Astrocyte (in vitro differentiated cells and primary cell): ENCODE measurements around the gene GLRB. TPM values are rescaled to one million over a fixed set of nuclear protein-coding genes. Genes with fewer than 3 reads are reported as not detected.
A peak's percentile ranks its signal among the peaks of the same experiment; 100 is the strongest.

Experiments
- DNase-seq: peaks from one replicate; pipeline ENCODE4 v3.0.0-alpha.2; 2010; ENCODE audit warnings: low read depth
- FAIRE-seq: peaks from 2 replicates; lab custom pipeline; 2011; peaks lifted over from hg19 to GRCh38; lab: Jason Lieb, UNC
- H2AFZ ChIP-seq: 2 replicates; pipeline ENCODE4 v1.6.0; 2012; ENCODE audit warnings: low read depth, low read length, inconsistent platforms
- H3K27ac ChIP-seq: 2 replicates; pipeline ENCODE4 v1.5.1; 2011; ENCODE audit warnings: low read depth, low read length, inconsistent platforms
- H3K27me3 ChIP-seq: 2 replicates; pipeline ENCODE4 v1.6.0; 2011; ENCODE audit warnings: low read length, inconsistent platforms; ENCODE audit not compliant: insufficient read depth
- H3K36me3 ChIP-seq: 2 replicates; pipeline ENCODE4 v1.5.1; 2011; ENCODE audit warnings: low read length, inconsistent platforms; ENCODE audit not compliant: insufficient read depth
- H3K4me1 ChIP-seq: 2 replicates; pipeline ENCODE4 v1.5.1; 2011; ENCODE audit warnings: low read length, inconsistent platforms; ENCODE audit not compliant: insufficient read depth
- H3K4me2 ChIP-seq: 2 replicates; pipeline ENCODE4 v1.6.0; 2012; ENCODE audit warnings: low read length, inconsistent platforms
- H3K4me3 ChIP-seq: 2 replicates; pipeline ENCODE4 v1.5.1; 2011; ENCODE audit warnings: low read depth, mild to moderate bottlenecking, low read length, inconsistent platforms; ENCODE audit not compliant: insufficient read depth
- H3K79me2 ChIP-seq: 2 replicates; pipeline ENCODE4 v1.6.0; 2012; ENCODE audit warnings: mild to moderate bottlenecking, low read length, inconsistent platforms; ENCODE audit not compliant: insufficient read depth
- H3K9ac ChIP-seq: 2 replicates; pipeline ENCODE4 v1.6.0; 2012; ENCODE audit warnings: mild to moderate bottlenecking, low read length, inconsistent platforms
- H3K9me3 ChIP-seq: 2 replicates; pipeline ENCODE4 v1.5.1; 2012; ENCODE audit warnings: low read depth, mild to moderate bottlenecking, low read length, inconsistent platforms; ENCODE audit not compliant: insufficient read depth
- H4K20me1 ChIP-seq: 2 replicates; pipeline ENCODE4 v1.6.0; 2012; ENCODE audit warnings: low read length, inconsistent platforms; ENCODE audit not compliant: insufficient read depth
- H3K27ac Mint-ChIP-seq: one replicate; pipeline ENCODE4 v1.8.0; 2021; ENCODE audit warnings: mild to moderate bottlenecking, mixed read lengths; ENCODE audit not compliant: unreplicated experiment
- H3K27me3 Mint-ChIP-seq: one replicate; pipeline ENCODE4 v1.8.0; 2021; ENCODE audit warnings: low read depth, mixed read lengths; ENCODE audit not compliant: unreplicated experiment
- H3K36me3 Mint-ChIP-seq: one replicate; pipeline ENCODE4 v1.8.0; 2021; ENCODE audit warnings: low read depth, mixed read lengths; ENCODE audit not compliant: unreplicated experiment
- H3K4me1 Mint-ChIP-seq: one replicate; pipeline ENCODE4 v1.8.0; 2021; ENCODE audit warnings: low read depth, mixed read lengths; ENCODE audit not compliant: unreplicated experiment
- H3K4me3 Mint-ChIP-seq: one replicate; pipeline ENCODE4 v1.8.0; 2021; ENCODE audit warnings: mild to moderate bottlenecking, moderate library complexity, mixed read lengths; ENCODE audit not compliant: unreplicated experiment
- H3K9me3 Mint-ChIP-seq: one replicate; pipeline ENCODE4 v1.8.0; 2021; ENCODE audit warnings: mild to moderate bottlenecking, mixed read lengths; ENCODE audit not compliant: unreplicated experiment
- CTCF ChIP-seq: IDR thresholded peaks from 2 replicates; pipeline ENCODE4 v1.5.1; 2011; ENCODE audit warnings: low read depth, mild to moderate bottlenecking, inconsistent platforms, low read length, moderate library complexity; ENCODE audit not compliant: insufficient read depth
- EZH2 ChIP-seq: IDR thresholded peaks from 2 replicates; pipeline ENCODE4 v1.6.1; 2012; ENCODE audit warnings: mild to moderate bottlenecking, low read length, inconsistent platforms; ENCODE audit not compliant: insufficient read depth
- total RNA-seq: library from RNA; stranded (reverse); gene quantifications from 2 replicates; pipeline ENCODE4 v1.2.1, GENCODE V29; 2021

GLRB gene
- total RNA-seq, 1 donor from 2014 or later: 5.7 TPM

- FAIRE-seq (peak; percentile 17), DNase-seq (peak; percentile 47)
- Histone ChIP-seq H3K27ac (no peak overlapping the region), H3K27me3 (no peaks in the 10 kb centered on the region), H3K36me3 (no peaks in the 10 kb centered on the region), H3K4me1 (peaks cover 5% of the 10 kb centered on the region), H3K4me2 (peak overlapping the region; percentile 35), H3K9ac (no peak overlapping the region), H2AFZ (peak overlapping the region; percentile 74), H3K4me3 (no peak overlapping the region), H3K79me2 (no peaks in the 10 kb centered on the region), H4K20me1 (no peaks in the 10 kb centered on the region), H3K9me3 (no peaks in the 10 kb centered on the region)
- H3K27me3 Mint-ChIP-seq: no peaks in the 10 kb centered on the region
- peaks cover 24% of the 10 kb centered on the region for H3K4me1 Mint-ChIP-seq
- H3K4me3 Mint-ChIP-seq: peak overlapping the region; percentile 58
- no peaks in the 10 kb centered on the region for H3K36me3 Mint-ChIP-seq
- TF ChIP-seq CTCF: peak; percentile 36
- TF ChIP-seq EZH2: no peak
- H3K27ac Mint-ChIP-seq: peak overlapping the region; percentile 78
- no peaks in the 10 kb centered on the region for H3K9me3 Mint-ChIP-seq
These were observed 32.8 kb upstream of the GLRB start for GRCh38 chr4:157043131-157043530.

- H2AFZ ChIP-seq: no peak overlapping the region
- peak; percentile 80 for FAIRE-seq
- DNase-seq: peak; percentile 63
- H3K27ac Mint-ChIP-seq: no peak overlapping the region
- H3K27me3 ChIP-seq: no peaks in the 10 kb centered on the region
- H3K4me2 ChIP-seq: peak overlapping the region; percentile 34
- H3K27me3 Mint-ChIP-seq: no peaks in the 10 kb centered on the region
- H4K20me1 ChIP-seq: no peaks in the 10 kb centered on the region
- no peak overlapping the region for H3K4me3 Mint-ChIP-seq
- no peak for TF ChIP-seq EZH2
- peak; percentile 96 for TF ChIP-seq CTCF
- peak overlapping the region; percentile 26 for H3K9ac ChIP-seq
- no peaks in the 10 kb centered on the region for H3K36me3 Mint-ChIP-seq
- no peak overlapping the region for H3K27ac ChIP-seq
- H3K79me2 ChIP-seq: no peaks in the 10 kb centered on the region
- H3K9me3 Mint-ChIP-seq: peaks cover 2% of the 10 kb centered on the region
- no peaks in the 10 kb centered on the region for H3K36me3 ChIP-seq
- H3K4me1 ChIP-seq: peaks cover 5% of the 10 kb centered on the region
- no peak overlapping the region for H3K4me3 ChIP-seq
- H3K9me3 ChIP-seq: no peaks in the 10 kb centered on the region
- H3K4me1 Mint-ChIP-seq: peaks cover 24% of the 10 kb centered on the region
These were observed 30.3 kb upstream of the GLRB start for GRCh38 chr4:157045507-157046127.

- H3K4me1 ChIP-seq: peaks cover under 1% of the 10 kb centered on the region
- no peaks in the 10 kb centered on the region for H3K79me2 ChIP-seq
- H3K4me2 ChIP-seq: no peak overlapping the region
- no peaks in the 10 kb centered on the region for H3K9me3 ChIP-seq
- H4K20me1 ChIP-seq: no peaks in the 10 kb centered on the region
- Mint-ChIP-seq H3K36me3 (no peaks in the 10 kb centered on the region), H3K27ac (no peak overlapping the region), H3K27me3 (no peaks in the 10 kb centered on the region), H3K9me3 (peaks cover 2% of the 10 kb centered on the region), H3K4me1 (peaks cover 22% of the 10 kb centered on the region), H3K4me3 (no peak overlapping the region)
- H3K27ac ChIP-seq: no peak overlapping the region
- H3K27me3 ChIP-seq: no peaks in the 10 kb centered on the region
- no peak overlapping the region for H3K9ac ChIP-seq
- DNase-seq: peak; percentile 78
- FAIRE-seq: no peak
- no peak overlapping the region for H3K4me3 ChIP-seq
- no peak overlapping the region for H2AFZ ChIP-seq
- TF ChIP-seq CTCF (no peak), EZH2 (no peak)
- no peaks in the 10 kb centered on the region for H3K36me3 ChIP-seq
These were observed 27.7 kb upstream of the GLRB start for GRCh38 chr4:157048248-157048647.
